ENCODE results near the gene DKK1. TPM values are rescaled to one million over a fixed set of nuclear protein-coding genes. Genes with fewer than 3 reads are reported as not detected.
"Not testable (repeated sequence)": the region's sequence is repeated elsewhere in the genome, so short reads cannot be mapped to it uniquely, and the experiment has no call there.

The DKK1 gene
- total and polyA plus RNA-seq, 5 donors from 2014 or later, result not detected

DNA sequence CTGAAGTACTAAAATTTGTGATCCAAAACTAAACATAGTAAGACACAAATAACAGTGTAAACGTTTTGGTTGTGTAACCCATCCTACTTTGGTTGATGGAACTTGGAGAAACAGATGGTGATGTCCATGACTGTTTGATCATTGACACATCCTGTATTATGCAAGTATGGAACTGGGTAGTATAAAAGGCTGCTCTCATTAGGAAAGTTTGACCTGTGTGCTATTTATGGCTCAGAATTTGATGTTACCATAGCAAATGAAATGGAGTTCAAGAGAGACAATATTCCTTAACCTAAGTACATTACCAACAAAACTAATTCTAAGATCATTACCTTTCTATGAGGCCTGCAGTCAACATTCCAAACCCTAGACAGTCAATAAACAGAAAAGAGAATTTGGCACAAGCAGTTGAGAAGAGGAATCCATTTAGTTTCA, 39.9 kb downstream of the DKK1 start:
- H3K4me3 Mint-ChIP-seq, result no peak overlapping the region
- no peaks in the 10 kb centered on the region for H3K27me3 ChIP-seq (ENCODE audit: control insufficient read depth, insufficient read depth, low read length)
- H3K9me3 ChIP-seq (ENCODE audit: control insufficient read depth in 2 of 2, low read length in 2 of 2), result no peaks in the 10 kb centered on the region
- no peak overlapping the region for H3K27ac ChIP-seq (ENCODE audit: insufficient read depth, low read length, poor library complexity, severe bottlenecking)
- no peak for ATAC-seq (ENCODE audit: low read depth in 2 of 2)
- H3K27me3 Mint-ChIP-seq, result no peaks in the 10 kb centered on the region
- H3K9me3 Mint-ChIP-seq, result peaks cover 1 to 11% (median 7%) of the 10 kb centered on the region in 7 donors
- H3K4me3 ChIP-seq (ENCODE audit: low read depth, low read length), result no peak overlapping the region
- no peaks in the 10 kb centered on the region for H3K4me1 Mint-ChIP-seq
- no peaks in the 10 kb centered on the region for H3K4me1 ChIP-seq (ENCODE audit: control insufficient read depth, insufficient read depth, low read length, poor library complexity, severe bottlenecking)
- no peaks in the 10 kb centered on the region for H3K36me3 Mint-ChIP-seq
- no peak overlapping the region for H3K27ac Mint-ChIP-seq
- DNase-seq, result no peak
- no peaks in the 10 kb centered on the region for H3K36me3 ChIP-seq (ENCODE audit: control insufficient read depth, insufficient read depth, low read length)

DNA sequence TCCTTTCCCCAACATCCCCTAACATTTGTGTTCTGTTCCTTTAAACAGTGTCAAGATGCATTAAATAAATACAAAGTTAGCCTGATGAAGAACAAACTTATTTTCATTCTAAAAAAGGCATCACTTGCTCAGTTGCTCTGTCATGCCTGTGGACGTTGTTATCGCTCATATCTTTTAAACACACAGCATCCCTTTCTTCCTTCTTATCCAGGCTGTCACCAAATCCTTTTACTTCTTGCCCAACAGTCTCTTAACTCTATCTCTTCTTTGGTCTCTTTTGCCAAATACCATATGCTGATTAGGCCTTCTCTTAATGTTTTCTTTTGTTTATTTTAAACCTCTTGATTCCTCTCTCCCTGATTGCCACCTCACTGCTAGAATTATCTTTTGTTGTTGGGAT, 43.9 kb downstream of the DKK1 start:
- Mint-ChIP-seq H3K4me3 (no peak overlapping the region), H3K27me3 (no peaks in the 10 kb centered on the region), H3K36me3 (no peaks in the 10 kb centered on the region), H3K4me1 (no peaks in the 10 kb centered on the region), H3K9me3 (peaks cover 0 to 14% (median 7%) of the 10 kb centered on the region in 7 donors), H3K27ac (no peak overlapping the region)
- Histone ChIP-seq H3K4me3 (ENCODE audit: low read depth, low read length) (no peak overlapping the region), H3K9me3 (ENCODE audit: control insufficient read depth in 2 of 2, low read length in 2 of 2) (no peaks in the 10 kb centered on the region), H3K27me3 (ENCODE audit: control insufficient read depth, insufficient read depth, low read length) (no peaks in the 10 kb centered on the region), H3K36me3 (ENCODE audit: control insufficient read depth, insufficient read depth, low read length) (no peaks in the 10 kb centered on the region), H3K27ac (ENCODE audit: insufficient read depth, low read length, poor library complexity, severe bottlenecking) (no peak overlapping the region), H3K4me1 (ENCODE audit: control insufficient read depth, insufficient read depth, low read length, poor library complexity, severe bottlenecking) (no peaks in the 10 kb centered on the region)
- DNase-seq (no peak), ATAC-seq (ENCODE audit: low read depth in 2 of 2) (no peak)

DNA sequence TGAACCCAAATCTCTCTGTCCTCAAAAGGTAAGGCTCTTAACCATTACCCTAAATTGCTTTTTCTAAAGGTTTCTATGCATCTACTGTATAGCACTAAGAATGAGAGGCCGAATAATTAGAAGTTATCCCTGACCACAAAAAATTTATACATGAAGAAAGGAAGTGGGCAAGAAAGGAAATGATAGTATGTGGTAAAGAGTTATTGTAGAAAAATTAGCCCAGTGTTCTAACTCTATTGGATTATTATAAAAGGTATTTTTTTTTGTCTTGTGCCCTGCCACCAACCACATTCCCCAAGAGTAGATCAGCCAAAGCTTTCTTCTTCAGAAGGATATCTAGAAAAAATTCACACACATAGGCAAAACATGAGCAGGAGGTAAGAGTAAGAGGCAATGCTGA, 45.4 kb downstream of the DKK1 start:
- Histone ChIP-seq H3K9me3 (ENCODE audit: control insufficient read depth in 2 of 2, low read length in 2 of 2) (no peaks in the 10 kb centered on the region), H3K4me1 (ENCODE audit: control insufficient read depth, insufficient read depth, low read length, poor library complexity, severe bottlenecking) (no peaks in the 10 kb centered on the region), H3K27ac (ENCODE audit: insufficient read depth, low read length, poor library complexity, severe bottlenecking) (no peak overlapping the region), H3K27me3 (ENCODE audit: control insufficient read depth, insufficient read depth, low read length) (no peaks in the 10 kb centered on the region), H3K36me3 (ENCODE audit: control insufficient read depth, insufficient read depth, low read length) (no peaks in the 10 kb centered on the region), H3K4me3 (ENCODE audit: low read depth, low read length) (no peak overlapping the region)
- DNase-seq (no peak), ATAC-seq (ENCODE audit: low read depth in 2 of 2) (no peak)
- Mint-ChIP-seq H3K4me1 (no peaks in the 10 kb centered on the region), H3K36me3 (no peaks in the 10 kb centered on the region), H3K27me3 (no peaks in the 10 kb centered on the region), H3K27ac (no peak overlapping the region), H3K4me3 (no peak overlapping the region), H3K9me3 (peaks cover 0 to 13% (median 4%) of the 10 kb centered on the region in 7 donors)

DNA sequence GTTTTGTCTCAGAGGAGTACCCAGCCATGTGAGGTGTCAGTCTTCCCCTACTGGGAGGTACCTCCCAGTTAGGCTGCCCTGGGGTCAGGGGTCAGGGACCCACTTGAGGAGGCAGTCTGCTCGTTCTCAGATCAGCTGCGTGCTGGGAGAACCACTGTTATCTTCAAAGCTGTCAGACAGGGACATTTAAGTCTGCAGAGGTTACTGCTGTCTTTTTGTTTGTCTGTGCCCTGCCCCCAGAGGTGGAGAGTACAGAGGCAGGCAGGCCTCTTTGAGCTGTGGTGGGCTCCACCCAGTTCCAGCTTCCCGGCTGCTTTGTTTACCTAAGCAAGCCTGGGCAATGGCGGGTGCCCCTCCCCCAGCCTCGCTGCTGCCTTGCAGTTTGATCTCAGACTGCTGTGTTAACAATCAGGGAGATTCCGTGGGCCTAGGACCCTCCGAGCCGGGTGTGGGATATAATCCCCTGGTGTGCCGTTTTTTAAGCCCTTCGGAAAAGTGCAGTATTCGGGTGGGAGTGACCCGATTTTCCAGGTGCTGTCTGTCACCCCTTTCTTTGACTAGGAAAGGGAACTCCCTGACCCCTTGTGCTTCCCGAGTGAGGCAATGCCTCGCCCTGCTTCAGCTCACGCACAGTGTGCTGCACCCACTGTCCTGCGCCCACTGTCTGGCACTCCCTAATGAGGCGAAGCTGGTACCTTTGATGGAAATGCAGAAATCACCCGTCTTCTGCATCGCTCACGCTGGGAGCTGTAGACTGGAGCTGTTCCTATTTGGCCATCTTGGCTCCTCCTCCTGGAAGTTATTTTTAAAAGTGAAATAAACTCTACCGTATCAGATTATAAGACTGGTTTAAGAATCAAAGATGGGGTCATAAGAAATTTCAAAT, 51.7 kb downstream of the DKK1 start:
- not testable (repeated sequence) for ATAC-seq (ENCODE audit: low read depth in 2 of 2); H3K36me3 Mint-ChIP-seq; H3K27me3 Mint-ChIP-seq; H3K9me3 ChIP-seq (ENCODE audit: control insufficient read depth in 2 of 2, low read length in 2 of 2); DNase-seq; H3K4me1 Mint-ChIP-seq; H3K4me1 ChIP-seq (ENCODE audit: control insufficient read depth, insufficient read depth, low read length, poor library complexity, severe bottlenecking); H3K27ac ChIP-seq (ENCODE audit: insufficient read depth, low read length, poor library complexity, severe bottlenecking); H3K27me3 ChIP-seq (ENCODE audit: control insufficient read depth, insufficient read depth, low read length); H3K4me3 ChIP-seq (ENCODE audit: low read depth, low read length); H3K4me3 Mint-ChIP-seq; H3K27ac Mint-ChIP-seq; H3K36me3 ChIP-seq (ENCODE audit: control insufficient read depth, insufficient read depth, low read length)
- H3K9me3 Mint-ChIP-seq, result peaks cover 2 to 13% (median 8%) of the 10 kb centered on the region in 7 donors

All from CD4-positive, CD25-positive, alpha-beta regulatory T cell (primary cell).